WTC11 (cell line): ENCODE results near the gene SNRPA1. TPM values are rescaled to one million over a fixed set of nuclear protein-coding genes. Genes with fewer than 3 reads are reported as not detected.

ENCODE experiments used
- ATAC-seq: fragments of 200-7000 bp; cut with Tn5 transposase; 2 replicates; pipeline ENCODE4 v1.10.0; 2021; ENCODE audit warnings: mild to moderate bottlenecking, moderate library complexity
- CTCF ChIA-PET: fragments of 300-600 bp; sonication (Branson Sonifier 250); formaldehyde crosslinking; loops from one replicate; lab custom pipeline; 2021; ENCODE audit warnings: antibody characterized with exemption; lab: Charles Lee
- POLR2A ChIA-PET: fragments of 350-600 bp; sonication (Branson Sonifier 250); formaldehyde crosslinking; loops from one replicate; lab custom pipeline; 2021; ENCODE audit warnings: antibody characterized with exemption; lab: Charles Lee
- DNase-seq: peaks from one replicate; pipeline ENCODE4 v3.0.0; 2021; ENCODE audit warnings: low spot score
- H3K27ac Mint-ChIP-seq: 2 replicates; pipeline ENCODE4 v1.8.0; 2021; ENCODE audit warnings: mixed read lengths
- H3K27me3 Mint-ChIP-seq: 2 replicates; pipeline ENCODE4 v1.8.0; 2021; ENCODE audit warnings: low read depth, mild to moderate bottlenecking, moderate library complexity, mixed read lengths
- H3K36me3 Mint-ChIP-seq: 2 replicates; pipeline ENCODE4 v1.8.0; 2021; ENCODE audit warnings: mixed read lengths
- H3K4me1 Mint-ChIP-seq: 2 replicates; pipeline ENCODE4 v1.8.0; 2022; ENCODE audit warnings: mixed read lengths
- H3K4me3 Mint-ChIP-seq: 2 replicates; pipeline ENCODE4 v1.8.0; 2021; ENCODE audit warnings: mild to moderate bottlenecking, moderate library complexity, mixed read lengths
- H3K9me3 Mint-ChIP-seq: 2 replicates; pipeline ENCODE4 v1.8.0; 2021; ENCODE audit warnings: mixed read lengths
- CBFB ChIP-seq: sonication (generic); formaldehyde crosslinking; IDR thresholded peaks from 2 replicates; pipeline ENCODE4 v1.8.1; 2022; ENCODE audit warnings: mild to moderate bottlenecking, low read depth, missing genetic modification reagents
- E2F1 ChIP-seq: sonication (generic); formaldehyde crosslinking; IDR thresholded peaks from 2 replicates; pipeline ENCODE4 v1.8.0; 2022; ENCODE audit warnings: mild to moderate bottlenecking, missing genetic modification reagents
- E2F4 ChIP-seq: sonication (generic); formaldehyde crosslinking; IDR thresholded peaks from 2 replicates; pipeline ENCODE4 v1.8.1; 2022; ENCODE audit warnings: low read depth, mild to moderate bottlenecking, moderate library complexity, missing genetic modification reagents, borderline replicate concordance
- FOXJ3 ChIP-seq: sonication (generic); formaldehyde crosslinking; IDR thresholded peaks from 2 replicates; pipeline ENCODE4 v1.9.0; 2021; ENCODE audit warnings: missing genetic modification reagents, mild to moderate bottlenecking, borderline replicate concordance
- NFE2L1 ChIP-seq: sonication (generic); formaldehyde crosslinking; IDR thresholded peaks from 2 replicates; pipeline ENCODE4 v1.8.1; 2023; ENCODE audit warnings: missing genetic modification reagents
- NR2C2 ChIP-seq: sonication (generic); formaldehyde crosslinking; IDR thresholded peaks from 2 replicates; pipeline ENCODE4 v1.8.0; 2022; ENCODE audit warnings: mild to moderate bottlenecking, missing genetic modification reagents
- NR3C1 ChIP-seq: sonication (generic); formaldehyde crosslinking; conservative IDR thresholded peaks from 2 replicates; pipeline ENCODE4 v1.8.1; 2023; ENCODE audit warnings: low read depth, mild to moderate bottlenecking, missing genetic modification reagents
- RELA ChIP-seq: sonication (generic); formaldehyde crosslinking; IDR thresholded peaks from 2 replicates; pipeline ENCODE4 v1.8.1; 2022; ENCODE audit warnings: missing genetic modification reagents, mild to moderate bottlenecking, borderline replicate concordance
- SMAD4 ChIP-seq: sonication (generic); formaldehyde crosslinking; IDR thresholded peaks from 2 replicates; pipeline ENCODE4 v1.8.0; 2022; ENCODE audit warnings: mild to moderate bottlenecking, missing genetic modification reagents
- ZNF263 ChIP-seq: sonication (generic); formaldehyde crosslinking; IDR thresholded peaks from 2 replicates; pipeline ENCODE4 v1.8.1; 2022; ENCODE audit warnings: low read depth, mild to moderate bottlenecking, moderate library complexity, missing genetic modification reagents
- ZNF281 ChIP-seq: sonication (generic); formaldehyde crosslinking; IDR thresholded peaks from 2 replicates; pipeline ENCODE4 v1.8.0; 2023; ENCODE audit warnings: mild to moderate bottlenecking, missing genetic modification reagents
- ZNF317 ChIP-seq: sonication (generic); formaldehyde crosslinking; IDR thresholded peaks from 2 replicates; pipeline ENCODE4 v1.8.1; 2023; ENCODE audit warnings: low read depth, mild to moderate bottlenecking, moderate library complexity, missing genetic modification reagents, borderline replicate concordance
- ZNF512 ChIP-seq: sonication (generic); formaldehyde crosslinking; IDR thresholded peaks from 2 replicates; pipeline ENCODE4 v1.8.1; 2022; ENCODE audit warnings: missing genetic modification reagents, borderline replicate concordance
- total RNA-seq: library from RNA; stranded (reverse); gene quantifications from 3 replicates; pipeline ENCODE4 v1.2.3, GENCODE V29; 2021
- TF ChIP-seq, protein P1 (sequence below): fragments of 250-450 bp; sonication (Bioruptor Pico); IDR thresholded peaks from 2 replicates; pipeline ENCODE4 v1.9.0; 2021; ENCODE audit warnings: mild to moderate bottlenecking
- TF ChIP-seq, protein P2 (sequence below): fragments of 250-450 bp; sonication (Bioruptor Pico); IDR thresholded peaks from 2 replicates; pipeline ENCODE4 v2.1.2; 2022; ENCODE audit warnings: mild to moderate bottlenecking, moderate library complexity
- TF ChIP-seq, protein P3 (sequence below): sonication (generic); formaldehyde crosslinking; IDR thresholded peaks from 2 replicates; pipeline ENCODE4 v1.8.1; 2023; ENCODE audit warnings: mild to moderate bottlenecking, missing genetic modification reagents, moderate library complexity

SNRPA1 gene
- total RNA-seq, 1 experiment from 2014 or later = 170 TPM

DNA sequence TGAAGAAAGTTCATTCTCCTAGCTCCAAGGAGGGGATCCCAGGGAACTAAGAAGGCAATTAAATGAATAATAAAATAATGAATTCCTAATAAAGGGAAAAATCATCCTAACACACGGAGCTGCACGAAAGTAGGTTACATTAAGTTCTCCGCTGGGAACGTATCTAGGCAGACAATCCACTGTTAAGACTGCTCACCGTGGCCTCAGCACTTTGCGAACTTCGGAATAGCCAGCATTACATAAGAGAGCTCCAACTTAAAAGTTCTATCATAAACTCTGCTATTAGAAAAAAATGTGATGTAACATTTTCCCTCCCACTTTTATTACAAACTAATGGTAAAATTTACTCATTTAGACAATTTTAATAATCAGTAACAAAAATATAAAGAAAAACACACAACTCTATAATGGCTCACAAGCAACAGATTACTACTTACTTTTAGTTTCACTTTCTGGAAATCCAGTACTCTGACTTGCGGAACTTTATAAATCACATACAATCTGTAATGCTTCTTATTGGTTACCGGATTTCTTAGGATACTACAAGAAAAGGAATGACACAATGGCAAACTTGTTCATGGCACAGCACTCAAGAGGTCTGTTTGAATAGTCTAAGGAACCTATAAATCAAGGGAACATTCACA, 8.5 kb downstream of the SNRPA1 start:
- H3K27ac Mint-ChIP-seq = no peak overlapping the region
- H3K4me3 Mint-ChIP-seq = no peak overlapping the region
- CTCF ChIA-PET = no interaction called here
- H3K9me3 Mint-ChIP-seq = 0 out of 2 replicates have a peak, but pooled peaks cover 4% of the 10 kb centered on the region
- TF ChIP-seq RELA (no peak), ZNF263 (CRISPR knock-in tag) (no peak), CBFB (CRISPR knock-in tag) (no peak), E2F1 (CRISPR knock-in tag) (no peak), ZNF281 (CRISPR knock-in tag) (no peak), ZNF512 (CRISPR knock-in tag) (no peak), NR2C2 (no peak), NR3C1 (CRISPR knock-in tag) (no peak)
- TF ChIP-seq, protein P1, sequence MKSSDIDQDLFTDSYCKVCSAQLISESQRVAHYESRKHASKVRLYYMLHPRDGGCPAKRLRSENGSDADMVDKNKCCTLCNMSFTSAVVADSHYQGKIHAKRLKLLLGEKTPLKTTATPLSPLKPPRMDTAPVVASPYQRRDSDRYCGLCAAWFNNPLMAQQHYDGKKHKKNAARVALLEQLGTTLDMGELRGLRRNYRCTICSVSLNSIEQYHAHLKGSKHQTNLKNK (CRISPR knock-in tag) = no peak
- TF ChIP-seq, protein P2, sequence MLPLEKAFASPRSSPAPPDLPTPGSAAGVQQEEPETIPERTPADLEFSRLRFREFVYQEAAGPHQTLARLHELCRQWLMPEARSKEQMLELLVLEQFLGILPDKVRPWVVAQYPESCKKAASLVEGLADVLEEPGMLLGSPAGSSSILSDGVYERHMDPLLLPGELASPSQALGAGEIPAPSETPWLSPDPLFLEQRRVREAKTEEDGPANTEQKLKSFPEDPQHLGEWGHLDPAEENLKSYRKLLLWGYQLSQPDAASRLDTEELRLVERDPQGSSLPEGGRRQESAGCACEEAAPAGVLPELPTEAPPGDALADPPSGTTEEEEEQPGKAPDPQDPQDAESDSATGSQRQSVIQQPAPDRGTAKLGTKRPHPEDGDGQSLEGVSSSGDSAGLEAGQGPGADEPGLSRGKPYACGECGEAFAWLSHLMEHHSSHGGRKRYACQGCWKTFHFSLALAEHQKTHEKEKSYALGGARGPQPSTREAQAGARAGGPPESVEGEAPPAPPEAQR = no peak
- TF ChIP-seq, protein P3, sequence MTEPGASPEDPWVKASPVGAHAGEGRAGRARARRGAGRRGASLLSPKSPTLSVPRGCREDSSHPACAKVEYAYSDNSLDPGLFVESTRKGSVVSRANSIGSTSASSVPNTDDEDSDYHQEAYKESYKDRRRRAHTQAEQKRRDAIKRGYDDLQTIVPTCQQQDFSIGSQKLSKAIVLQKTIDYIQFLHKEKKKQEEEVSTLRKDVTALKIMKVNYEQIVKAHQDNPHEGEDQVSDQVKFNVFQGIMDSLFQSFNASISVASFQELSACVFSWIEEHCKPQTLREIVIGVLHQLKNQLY (CRISPR knock-in tag) = no peak
- DNase-seq (no peak), ATAC-seq (no peak)
- H3K36me3 Mint-ChIP-seq = peaks cover 79% of the 10 kb centered on the region
- no peaks in the 10 kb centered on the region for H3K27me3 Mint-ChIP-seq
- POLR2A ChIA-PET = no interaction called here
- no peaks in the 10 kb centered on the region for H3K4me1 Mint-ChIP-seq

DNA sequence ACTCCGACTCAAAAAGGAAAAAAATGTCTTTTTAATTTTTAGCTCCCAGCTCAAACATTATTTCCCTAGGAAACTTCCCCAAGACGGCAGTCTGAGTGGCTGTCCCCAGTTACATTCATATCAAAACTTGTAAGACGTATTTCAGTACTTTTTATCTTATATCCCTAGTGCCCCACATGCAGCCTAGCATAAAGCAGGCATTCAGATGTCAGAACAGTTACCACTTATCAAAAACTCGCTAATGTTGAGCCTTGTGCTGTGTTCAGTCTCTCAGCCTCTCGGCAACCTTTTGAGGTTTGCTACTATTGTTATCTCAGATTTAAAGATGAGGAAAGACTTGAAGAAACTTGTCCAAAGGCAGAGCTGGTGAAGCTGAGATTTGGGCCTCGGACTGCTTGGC, 11.1 kb downstream of the SNRPA1 start:
- POLR2A ChIA-PET = no interaction called here
- no peak for ATAC-seq
- no peak for TF ChIP-seq NFE2L1 (CRISPR knock-in tag)
- TF ChIP-seq ZNF317 (CRISPR knock-in tag) = no peak
- no peak for TF ChIP-seq ZNF512 (CRISPR knock-in tag)
- no peak for TF ChIP-seq SMAD4
- TF ChIP-seq NR2C2 = no peak
- TF ChIP-seq FOXJ3 (CRISPR knock-in tag) = no peak
- no peak for TF ChIP-seq E2F4
- no peak for DNase-seq
- Mint-ChIP-seq H3K36me3 (peaks cover 72% of the 10 kb centered on the region), H3K4me3 (no peak overlapping the region), H3K4me1 (no peaks in the 10 kb centered on the region), H3K9me3 (0 out of 2 replicates have a peak, but pooled peaks cover 4% of the 10 kb centered on the region), H3K27me3 (no peaks in the 10 kb centered on the region), H3K27ac (no peak overlapping the region)
- CTCF ChIA-PET = no interaction called here
